K562 (cell line): ENCODE results near the gene APPBP2. TPM values are rescaled to one million over a fixed set of nuclear protein-coding genes. Genes with fewer than 3 reads are reported as not detected.
"Not testable (repeated sequence)": the region's sequence is repeated elsewhere in the genome, so short reads cannot be mapped to it uniquely, and the experiment has no call there.

Experiments used
- ATAC-seq: fragments of 200-7000 bp; cut with Tn5 transposase; 3 replicates; pipeline ENCODE4 v1.9.1; 2020; ENCODE audit warnings: moderate library complexity
- BruUV-seq: library from RNA; stranded (reverse); fragments of 400-500 nt; replicated peaks from 2 replicates; lab custom pipeline; 2021; lab: Mats Ljungman, UMichigan
- CTCF ChIA-PET: fragments of 300-600 bp; formaldehyde crosslinking; extraction: SDS; loops from one replicate; lab custom pipeline; 2021; ENCODE audit warnings: low intra/inter-chr PET ratio; lab: Yijun Ruan, JAX
- POLR2A ChIA-PET: fragments of 300-600, 350-650 bp; sonication (Branson Sonifier 250); formaldehyde crosslinking; extraction: SDS; loops from one replicate; lab custom pipeline; 2021; ENCODE audit warnings: antibody characterized with exemption, inconsistent platforms; lab: Yijun Ruan, JAX
- DNase-seq, 4 experiments: peaks; one replicate each; pipeline versions ENCODE4 v3.0.0 to v3.0.0-alpha.2; 2011 to 2018; ENCODE audit warnings: low spot score in 3 of 4, mixed read lengths in 3 of 4; ENCODE audit errors: extremely low read depth in 1 of 4
- FAIRE-seq: peaks from 2 replicates; lab custom pipeline; 2011; peaks lifted over from hg19 to GRCh38; lab: Jason Lieb, UNC
- H2AFZ ChIP-seq: 2 replicates; pipeline ENCODE4 v1.6.0; 2011; ENCODE audit warnings: low read depth, low read length, control low read depth, inconsistent platforms
- H3K27ac ChIP-seq: fragments of 200-600 bp; 3 replicates; pipeline ENCODE4 v1.8.0; 2011; ENCODE audit warnings: low read depth, mild to moderate bottlenecking, control low read depth, inconsistent platforms, low read length, moderate library complexity, mixed read lengths; ENCODE audit errors: extremely low read depth
- H3K27me3 ChIP-seq, 2 experiments: fragments of 300-600 bp in 1 of 2; 2 replicates in 1 of 2; 3 replicates in 1 of 2; pipeline versions ENCODE4 v1.6.0 to v1.8.0; 2011; ENCODE audit warnings: inconsistent platforms in 2 of 2, low read length in 2 of 2, mild to moderate bottlenecking in 1 of 2, mixed read lengths in 1 of 2, moderate library complexity in 1 of 2; ENCODE audit not compliant: control insufficient read depth in 2 of 2, insufficient read depth in 2 of 2
- H3K36me3 ChIP-seq: fragments of 300-600 bp; 3 replicates; pipeline ENCODE4 v1.8.0; 2011; ENCODE audit warnings: mild to moderate bottlenecking, low read length, inconsistent platforms; ENCODE audit not compliant: control insufficient read depth, insufficient read depth
- H3K4me1 ChIP-seq, 2 experiments: fragments of 200-600 bp in 1 of 2; replicated peaks in 1 of 2; 2 replicates in 1 of 2; 3 replicates in 1 of 2; pipeline versions ENCODE4 v1.5.1 to v1.8.0; 2011; ENCODE audit warnings: inconsistent platforms in 2 of 2, low read length in 2 of 2, mild to moderate bottlenecking in 1 of 2, mixed read lengths in 1 of 2, moderate library complexity in 1 of 2; ENCODE audit not compliant: control insufficient read depth in 2 of 2, insufficient read depth in 2 of 2
- H3K4me2 ChIP-seq: 2 replicates; pipeline ENCODE4 v1.6.1; 2011; ENCODE audit warnings: low read length, control low read depth, inconsistent platforms, mixed read lengths; ENCODE audit not compliant: insufficient read depth
- H3K4me3 ChIP-seq: fragments of 200-600 bp; sonication (generic), shearing (Covaris generic); 2 replicates; pipeline ENCODE4 v1.5.1; 2016; ENCODE audit warnings: control low read depth, inconsistent platforms
- H3K79me2 ChIP-seq: fragments of 200-600 bp; 3 replicates; pipeline ENCODE4 v1.8.0; 2011; ENCODE audit warnings: low read length, inconsistent platforms; ENCODE audit not compliant: control insufficient read depth, insufficient read depth
- H3K9ac ChIP-seq, 2 experiments: 2 replicates each; pipeline versions ENCODE4 v1.6.0 to v1.6.1; 2011; ENCODE audit warnings: low read depth in 2 of 2, low read length in 2 of 2, control low read depth in 1 of 2, inconsistent platforms in 1 of 2, mild to moderate bottlenecking in 1 of 2, mixed read lengths in 1 of 2; ENCODE audit not compliant: insufficient read depth in 1 of 2
- H3K9me1 ChIP-seq: one replicate; pipeline ENCODE4 v1.6.0; 2011; ENCODE audit warnings: inconsistent platforms, mild to moderate bottlenecking, low read length, moderate library complexity; ENCODE audit not compliant: control insufficient read depth, insufficient read depth
- H3K9me3 ChIP-seq: replicated peaks from 2 replicates; pipeline ENCODE4 v1.5.1; 2011; ENCODE audit warnings: low read depth, low read length, inconsistent platforms; ENCODE audit not compliant: control insufficient read depth, insufficient read depth
- H4K20me1 ChIP-seq: replicated peaks from 2 replicates; pipeline ENCODE4 v1.6.1; 2011; ENCODE audit warnings: low read length, inconsistent platforms, mixed read lengths; ENCODE audit not compliant: control insufficient read depth, insufficient read depth
- CHD1 ChIP-seq: fragments of 200-600 bp; sonication (generic); IDR thresholded peaks from one replicate; pipeline ENCODE4 v1.6.1; 2012; ENCODE audit warnings: mild to moderate bottlenecking, moderate library complexity, low read length, inconsistent platforms
- GATAD2B ChIP-seq: fragments of 450-650 bp; IDR thresholded peaks from 2 replicates; pipeline ENCODE4 v1.6.1; 2017; ENCODE audit warnings: mild to moderate bottlenecking, borderline replicate concordance
- RBM25 ChIP-seq: fragments of 200-400 bp; formaldehyde crosslinking; IDR thresholded peaks from 2 replicates; pipeline ENCODE4 v1.6.1; 2018; ENCODE audit warnings: low read length, low read depth, moderate library complexity; ENCODE audit not compliant: severe bottlenecking
- ZNF146 ChIP-seq: IDR thresholded peaks from one replicate; pipeline ENCODE4 v1.6.1; 2018; ENCODE audit warnings: missing compliant biosample characterization; ENCODE audit not compliant: unreplicated experiment
- ZNF316 ChIP-seq: fragments of 450-650 bp; IDR thresholded peaks from 2 replicates; pipeline ENCODE4 v1.6.1; 2016
- WGBS: fragments of 100-300 bp; shearing (Covaris generic); methylation state at CpG from one replicate; pipeline ENCODE4 v1.1.6; 2016; ENCODE audit warnings: low coverage, mixed read lengths; ENCODE audit not compliant: insufficient coverage; ENCODE audit errors: missing lambda C conversion rate; 5-methylcytosine and 5-hydroxymethylcytosine counted together
- in situ Hi-C: fragments of 300-500 bp; cut with MboI; formaldehyde crosslinking; loops from 4 replicates; pipeline ENCODE4 v1.15.0; 2018; ENCODE audit warnings: inconsistent platforms, mixed read lengths
- intact Hi-C: fragments of 100-400 bp; cut with micrococcal nuclease; formaldehyde crosslinking; loops from 2 replicates; pipeline ENCODE4 v1.14.2; 2022
- polyA plus RNA-seq, 8 experiments: library from polyadenylated mRNA; depleted of rRNA in 4 of 8; stranded (reverse) in 5 of 8; unstranded in 3 of 8; fragments of >200 nt; fragmentation: Nextera tagmentation in 2 of 8; fragmentation: Illumina TruSeq in 1 of 8; extraction: Ambion mirVana in 2 of 8; extraction: Trizol in 1 of 8; gene quantifications; 2 replicates each; pipeline versions ENCODE4 v1.2.1 to v1.2.3, GENCODE V29; 2011 to 2014; ENCODE audit warnings: inconsistent platforms in 1 of 8, missing spikeins in 1 of 8
- total RNA-seq, 7 experiments: library from RNA; depleted of rRNA in 6 of 7; stranded (reverse); fragments of >200 nt in 6 of 7; fragmentation: Illumina TruSeq in 2 of 7; extraction: Trizol in 2 of 7; gene quantifications; 2 replicates each; pipeline versions ENCODE4 v1.2.1 to v1.2.3, GENCODE V29; 2011 to 2021; ENCODE audit warnings: low replicate concordance in 1 of 7

APPBP2 gene
- total and polyA plus RNA-seq, 9 of the 15 experiments (the other 6 are each of a cell fraction or from before 2014, with no cell fraction given): 2.7 to 16.8 (median 6.9) TPM

- H3K4me2 ChIP-seq, H3K79me2 ChIP-seq, H3K27ac ChIP-seq, H4K20me1 ChIP-seq, CTCF ChIA-PET, H3K9ac ChIP-seq, intact Hi-C loops, H3K4me3 ChIP-seq, in situ Hi-C loops, ATAC-seq, BruUV-seq, H3K9me1 ChIP-seq, H3K27me3 ChIP-seq, FAIRE-seq, H3K36me3 ChIP-seq, DNase-seq, H3K9me3 ChIP-seq, H2AFZ ChIP-seq, POLR2A ChIA-PET: not testable (repeated sequence)
- peaks cover 0 to 13% of the 10 kb centered on the region in 2 experiments; a peak in 3 of 5 replicates for H3K4me1 ChIP-seq
- 57% methylated on average over 4 of the region's 4 CpGs for WGBS
- peak; percentile 90 for TF ChIP-seq ZNF146 (CRISPR knock-in tag)
- peak; percentile 41 for TF ChIP-seq RBM25
Measured at GRCh38 chr17:60419003-60419402, 107.0 kb downstream of the APPBP2 start.

- intact Hi-C loops: no loop called here
- FAIRE-seq: no peak
- no TSS peak for BruUV-seq
Measured at GRCh38 chr17:60416368-60416925, 109.6 kb downstream of the APPBP2 start.

More at GRCh38 chr17:60416368-60416925, 109.6 kb downstream of the APPBP2 start:
- Histone ChIP-seq H4K20me1 (no peaks in the 10 kb centered on the region), H3K4me3 (no peak overlapping the region), H3K4me1 (peaks cover 2 to 4% of the 10 kb centered on the region in 2 experiments; a peak in 2 of 5 replicates), H3K4me2 (no peak overlapping the region), H3K36me3 (no peaks in the 10 kb centered on the region), H2AFZ (no peak overlapping the region), H3K27ac (no peak overlapping the region), H3K9ac (no peak overlapping the region), H3K9me3 (no peaks in the 10 kb centered on the region), H3K9me1 (no peaks in the 10 kb centered on the region), H3K27me3 (no peaks in the 10 kb centered on the region), H3K79me2 (no peaks in the 10 kb centered on the region)
- DNase-seq: no peak
- WGBS: 53% methylated on average over 2 of the region's 2 CpGs
- CTCF ChIA-PET: interaction anchor here (0.6 kb wide), 1 partner anchor 53 kb away, joined by 3 read pairs; no protein-coding TSS in a partner anchor
- POLR2A ChIA-PET: interaction anchor here (0.6 kb wide), 1 partner anchor 889 kb away, joined by 3 read pairs; no protein-coding TSS in a partner anchor
- TF ChIP-seq GATAD2B (no peak), ZNF316 (0 out of 2 replicates have a peak, but pooled peaks have one; percentile 28), CHD1 (no peak)
- ATAC-seq: no peak
- in situ Hi-C loops: no loop called here
